GM19438 (cell line): ENCODE measurements around the gene ACVR1B.

Experiments
- ATAC-seq: cut with Tn5 transposase; IDR thresholded peaks from one replicate; pipeline ENCODE4 v1.9.1; 2021; ENCODE audit warnings: low read depth; ENCODE audit not compliant: unreplicated experiment

ACVR1B gene

GRCh38 chr12:51951199-51951842 lies at the start of gene ACVR1B:
ACVR1B (plus strand) TSS chr12:51951699; CDS start chr12:51951744, 45 bp downstream.
- peak; percentile 90 for ATAC-seq

DNA sequence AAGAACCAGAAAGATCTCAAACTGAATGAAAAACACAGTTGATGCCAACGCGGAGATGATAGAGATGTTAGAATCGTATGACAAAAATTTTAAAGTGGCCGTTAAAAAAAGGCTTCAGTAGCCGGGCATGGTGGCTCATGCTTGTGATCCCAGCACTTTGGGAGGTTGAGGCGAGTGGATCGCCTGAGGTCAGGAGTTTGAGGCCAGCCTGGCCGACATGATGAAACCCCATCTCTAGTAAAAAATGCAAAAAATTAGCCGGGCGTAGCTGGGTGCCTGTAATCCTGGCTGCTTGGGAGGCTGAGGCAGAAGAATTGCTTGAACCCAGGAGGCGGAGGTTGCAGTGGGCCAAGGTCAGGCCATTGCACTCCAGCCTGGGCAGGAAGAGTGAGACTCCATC lies 49.6 kb upstream of the ACVR1B start:
- no peak for ATAC-seq

- no peak for ATAC-seq
Measured at GRCh38 chr12:51904951-51905470, 46.5 kb upstream of the ACVR1B start.

DNA sequence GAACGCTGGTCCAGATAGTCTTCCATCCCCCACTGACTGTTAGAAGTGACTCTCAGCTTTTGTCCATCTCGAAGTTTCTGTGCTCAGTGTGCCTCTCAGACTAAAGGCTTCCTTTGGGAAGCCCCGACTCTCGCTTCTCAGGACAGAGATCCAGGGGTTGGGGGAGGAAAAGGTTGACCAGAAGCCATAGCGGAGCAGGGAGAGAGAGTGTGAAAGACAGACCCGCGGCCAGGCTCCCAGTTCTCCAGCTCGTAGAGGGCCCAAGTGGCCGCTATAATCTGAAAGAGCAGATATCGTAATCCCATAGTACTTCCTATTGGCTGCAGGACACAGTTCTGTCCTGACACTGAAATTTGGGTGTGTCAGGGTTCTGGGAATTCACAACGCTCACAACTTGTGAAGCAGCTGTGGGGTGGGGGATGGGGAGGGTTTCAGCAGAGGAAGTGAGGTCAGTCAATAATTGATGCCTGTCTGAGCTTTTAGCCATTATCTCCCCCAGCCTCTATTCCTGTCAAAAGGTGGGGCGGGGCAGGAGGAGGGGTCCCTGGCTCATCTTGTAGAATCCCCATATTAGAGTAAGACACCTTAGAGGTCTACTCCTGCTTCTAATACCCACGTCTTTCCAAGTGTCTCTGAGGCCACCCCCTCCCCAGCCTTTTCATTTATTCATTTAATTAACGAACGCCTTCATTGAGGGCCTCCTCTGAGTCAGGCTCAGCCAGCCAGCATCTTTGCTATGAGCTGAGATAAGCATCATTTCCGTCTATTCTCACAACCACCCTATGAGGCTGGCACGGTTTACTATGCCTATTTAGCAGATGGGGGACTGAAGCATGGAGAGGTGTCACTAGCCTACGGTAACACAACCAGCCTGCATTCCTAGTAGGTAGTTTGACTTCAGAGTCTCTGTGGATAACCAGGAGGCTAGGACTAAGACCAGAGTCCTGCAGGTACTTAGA lies 45.7 kb upstream of the ACVR1B start:
- ATAC-seq, result no peak

DNA sequence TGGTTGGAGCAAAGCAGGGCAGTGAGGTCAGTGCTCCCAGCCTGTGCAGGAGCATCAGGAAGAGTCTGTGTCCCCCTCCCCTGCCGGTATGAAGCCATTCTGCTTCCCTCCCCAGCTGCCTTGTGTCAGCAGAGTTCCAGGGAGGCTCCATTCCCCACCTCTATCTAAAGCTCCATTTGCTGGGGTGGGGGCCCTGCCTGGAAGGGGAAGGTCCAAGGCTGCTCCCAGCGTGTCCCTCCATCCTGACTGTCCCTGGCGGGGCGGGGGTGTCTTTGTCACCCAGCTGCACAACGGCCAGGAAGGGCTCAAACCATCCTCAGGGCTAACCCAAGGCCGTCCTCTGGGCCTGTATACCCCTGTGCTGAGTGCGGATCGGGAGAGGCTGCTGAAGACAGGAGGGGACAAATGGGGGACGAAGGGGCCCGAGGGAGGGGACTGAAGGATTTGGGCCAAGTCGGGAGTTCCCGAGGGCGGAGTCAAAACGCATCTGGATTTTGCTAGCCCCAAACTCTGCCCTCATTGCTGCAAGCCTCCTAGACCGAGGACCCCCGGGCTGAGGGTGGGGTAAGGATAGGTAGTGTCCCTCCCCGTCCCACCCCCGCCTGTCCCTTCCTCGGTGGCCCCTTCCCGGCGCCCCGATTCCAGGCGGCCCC lies 44.9 kb upstream of the ACVR1B start:
- no peak for ATAC-seq

DNA sequence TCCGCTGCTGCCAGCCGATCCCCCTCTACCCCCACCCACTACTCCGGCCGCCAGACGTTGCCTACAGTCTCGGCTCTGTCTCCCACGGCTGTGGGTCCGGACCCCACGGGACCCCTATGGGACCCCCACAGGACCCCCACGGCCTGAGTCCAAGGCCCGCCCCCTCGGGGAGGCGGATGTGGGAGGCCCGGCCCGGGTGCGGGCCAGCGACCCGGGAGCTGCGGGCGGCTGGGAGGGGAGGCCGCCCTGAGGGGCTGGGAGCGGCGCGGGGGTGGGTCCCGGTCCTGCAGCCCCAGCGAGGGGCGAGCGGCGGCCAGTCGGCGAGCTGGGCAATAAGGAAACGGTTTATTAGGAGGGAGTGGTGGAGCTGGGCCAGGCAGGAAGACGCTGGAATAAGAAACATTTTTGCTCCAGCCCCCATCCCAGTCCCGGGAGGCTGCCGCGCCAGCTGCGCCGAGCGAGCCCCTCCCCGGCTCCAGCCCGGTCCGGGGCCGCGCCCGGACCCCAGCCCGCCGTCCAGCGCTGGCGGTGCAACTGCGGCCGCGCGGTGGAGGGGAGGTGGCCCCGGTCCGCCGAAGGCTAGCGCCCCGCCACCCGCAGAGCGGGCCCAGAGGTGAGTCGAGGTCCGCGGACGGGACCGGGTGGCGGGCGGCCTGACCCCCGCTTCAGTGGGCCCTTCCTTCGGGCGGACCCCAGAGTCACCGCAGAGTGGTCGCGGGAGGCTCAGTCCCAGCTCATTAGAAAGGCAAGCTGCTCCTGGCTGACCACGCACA lies 44.2 kb upstream of the ACVR1B start, which contains the start of gene ACVRL1:
Gene ACVRL1, plus strand, starts transcription at position 422 of the 773 bp plus-strand sequence. CDS start 4,971 bp downstream, outside the sequence.
- ATAC-seq, result no peak

DNA sequence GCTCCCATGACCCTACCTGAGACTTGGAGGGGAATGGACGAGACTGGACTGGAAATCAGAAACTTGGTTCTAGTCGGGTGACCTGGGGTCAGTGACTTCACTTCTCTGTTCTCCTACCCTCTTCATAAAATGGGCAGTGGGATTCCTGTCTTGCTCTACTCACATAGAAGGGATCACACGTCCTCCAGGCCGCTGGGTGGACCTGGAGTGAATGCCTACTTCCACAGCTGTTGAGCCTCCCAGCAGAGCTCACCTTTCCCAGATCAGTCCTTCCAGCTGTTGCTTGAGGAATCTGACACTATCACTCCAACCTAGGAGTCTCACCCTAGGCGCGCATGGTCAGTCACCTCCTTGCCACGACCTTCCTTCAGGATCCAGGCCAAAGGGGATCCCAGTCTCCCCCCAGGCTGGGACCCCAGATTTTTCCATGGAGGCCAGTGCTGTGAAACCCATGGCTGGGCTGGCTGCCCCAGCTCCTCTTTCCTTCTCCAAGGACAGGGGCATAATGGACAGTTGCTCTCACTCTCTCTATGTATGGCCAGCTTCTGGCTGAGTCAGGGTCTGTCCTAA lies 43.6 kb upstream of the ACVR1B start:
- ATAC-seq, result no peak

- ATAC-seq, result no peak
Measured at GRCh38 chr12:51908876-51909592, 42.5 kb upstream of the ACVR1B start.

GRCh38 chr12:51910168-51910567 lies 41.3 kb upstream of the ACVR1B start:
- ATAC-seq, result no peak

GRCh38 chr12:51910691-51911090 lies 40.8 kb upstream of the ACVR1B start:
- ATAC-seq, result no peak

DNA sequence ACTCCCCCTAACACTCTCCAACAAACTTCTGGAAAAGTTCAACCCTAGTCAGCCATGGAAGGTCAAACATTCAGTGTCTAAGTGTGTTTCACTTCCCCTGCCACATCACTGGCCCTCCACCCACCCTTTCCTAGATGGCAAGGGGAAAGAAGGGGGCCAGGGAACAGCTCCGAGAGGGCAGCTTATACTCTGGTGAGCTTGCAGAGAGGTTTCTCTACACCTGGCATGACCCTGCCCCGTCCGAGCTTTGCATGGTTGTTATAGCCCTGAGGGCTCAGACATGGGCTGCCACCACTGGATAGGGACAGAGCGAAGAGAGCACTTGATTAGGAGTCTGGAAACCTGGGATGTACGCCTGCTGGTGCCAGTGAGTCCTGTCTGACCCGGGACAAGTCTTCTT lies 40.2 kb upstream of the ACVR1B start:
- ATAC-seq, result no peak

DNA sequence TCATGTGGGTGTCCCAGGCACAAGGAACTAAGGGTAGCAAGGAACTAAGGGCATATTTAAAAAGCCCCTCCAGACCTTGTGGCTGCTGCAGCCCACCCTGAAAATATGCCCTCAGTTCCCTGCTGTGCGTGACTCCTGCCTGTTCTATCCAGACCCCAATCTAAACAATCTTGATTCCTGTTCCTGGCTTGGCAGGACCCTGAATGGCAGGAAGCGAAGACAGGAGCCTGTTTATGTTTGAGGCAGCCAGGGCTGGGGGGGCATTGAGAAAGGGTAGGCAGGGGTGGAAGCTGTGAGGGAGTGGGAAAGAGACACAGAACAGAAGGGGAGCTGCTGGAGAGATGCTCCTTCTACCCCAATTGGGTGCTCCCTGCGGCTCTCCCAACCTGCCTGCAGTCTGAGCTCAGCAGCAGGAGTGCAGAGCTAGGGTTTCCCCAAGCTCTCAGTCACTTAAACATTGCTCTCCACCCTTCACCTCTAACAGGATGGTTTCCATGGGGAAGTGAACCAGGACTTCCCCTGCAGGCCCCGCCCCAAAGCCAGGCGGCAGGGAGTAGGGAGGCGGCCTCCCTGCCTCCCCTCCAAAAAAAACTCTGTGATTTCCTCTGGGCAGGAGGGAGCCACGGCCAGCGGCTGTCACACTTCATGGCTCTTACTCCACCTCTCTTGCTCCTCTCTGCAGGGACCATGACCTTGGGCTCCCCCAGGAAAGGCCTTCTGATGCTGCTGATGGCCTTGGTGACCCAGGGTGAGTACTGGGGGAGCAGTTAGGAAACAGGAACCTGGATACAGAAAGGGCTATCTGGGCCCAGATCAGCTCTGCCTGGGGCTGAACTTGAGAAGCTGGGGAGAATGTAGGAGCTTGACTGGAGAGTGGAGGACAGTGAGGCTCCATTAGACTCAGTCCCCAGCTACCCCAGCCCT lies 39.4 kb upstream of the ACVR1B start:
- ATAC-seq, result no peak

DNA sequence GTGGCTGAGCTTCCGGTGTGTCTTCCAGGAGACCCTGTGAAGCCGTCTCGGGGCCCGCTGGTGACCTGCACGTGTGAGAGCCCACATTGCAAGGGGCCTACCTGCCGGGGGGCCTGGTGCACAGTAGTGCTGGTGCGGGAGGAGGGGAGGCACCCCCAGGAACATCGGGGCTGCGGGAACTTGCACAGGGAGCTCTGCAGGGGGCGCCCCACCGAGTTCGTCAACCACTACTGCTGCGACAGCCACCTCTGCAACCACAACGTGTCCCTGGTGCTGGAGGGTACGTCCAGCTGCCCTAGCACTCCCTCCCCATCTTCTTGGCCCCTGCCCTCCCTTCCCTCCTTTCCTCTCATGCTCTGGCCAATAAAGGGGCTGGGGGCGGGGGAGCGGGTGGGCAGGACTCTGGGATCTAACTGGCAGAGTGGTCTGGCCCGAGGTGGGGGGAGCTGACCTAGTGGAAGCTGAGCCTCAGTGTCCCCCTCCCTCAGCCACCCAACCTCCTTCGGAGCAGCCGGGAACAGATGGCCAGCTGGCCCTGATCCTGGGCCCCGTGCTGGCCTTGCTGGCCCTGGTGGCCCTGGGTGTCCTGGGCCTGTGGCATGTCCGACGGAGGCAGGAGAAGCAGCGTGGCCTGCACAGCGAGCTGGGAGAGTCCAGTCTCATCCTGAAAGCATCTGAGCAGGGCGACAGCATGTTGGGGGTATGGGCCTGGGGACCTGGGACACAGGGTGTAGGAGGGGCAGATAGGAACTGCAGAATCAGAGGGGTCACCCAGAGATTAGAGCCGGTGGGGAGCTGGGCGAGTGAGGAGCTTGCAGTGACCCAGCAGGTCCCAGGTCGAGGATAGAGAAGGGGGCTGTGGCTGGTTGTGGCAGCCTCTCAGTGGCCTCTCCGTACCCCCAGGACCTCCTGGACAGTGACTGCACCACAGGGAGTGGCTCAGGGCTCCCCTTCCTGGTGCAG lies 38.1 kb upstream of the ACVR1B start:
- no peak for ATAC-seq

DNA sequence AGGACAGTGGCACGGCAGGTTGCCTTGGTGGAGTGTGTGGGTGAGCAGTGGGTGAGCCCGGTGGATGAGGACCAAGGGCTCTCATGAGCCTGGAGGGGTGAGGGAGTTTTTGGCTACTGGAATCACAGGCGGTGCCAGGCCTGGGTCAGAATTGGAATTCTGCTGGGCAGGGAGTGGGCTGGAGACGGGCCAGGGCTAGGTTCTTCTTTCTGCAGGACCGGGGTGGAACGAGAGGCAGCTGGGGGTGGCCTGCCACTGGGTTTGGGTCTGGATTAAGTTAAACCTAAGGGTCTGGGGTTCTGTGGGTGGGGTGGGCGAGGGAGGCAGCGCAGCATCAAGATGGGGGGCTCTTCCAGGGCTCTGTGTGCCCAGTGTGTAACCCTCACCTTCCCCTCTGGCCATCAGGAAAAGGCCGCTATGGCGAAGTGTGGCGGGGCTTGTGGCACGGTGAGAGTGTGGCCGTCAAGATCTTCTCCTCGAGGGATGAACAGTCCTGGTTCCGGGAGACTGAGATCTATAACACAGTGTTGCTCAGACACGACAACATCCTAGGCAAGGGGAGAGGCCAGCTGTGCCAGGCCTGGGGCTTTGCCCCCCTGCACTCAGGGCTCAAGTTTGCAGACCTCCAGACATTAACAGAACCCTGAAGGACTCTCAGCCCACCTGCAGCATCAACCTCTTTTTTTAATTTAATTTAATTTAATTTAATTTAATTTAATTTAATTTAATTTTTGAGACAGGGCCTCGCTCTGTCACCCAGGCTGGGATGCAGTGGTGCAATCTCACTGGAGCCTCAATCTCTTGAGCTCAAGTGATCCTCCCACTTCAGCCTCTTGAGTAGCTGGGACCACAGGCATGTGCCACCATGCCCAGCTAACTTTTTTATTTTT lies 37.2 kb upstream of the ACVR1B start:
- no peak for ATAC-seq

DNA sequence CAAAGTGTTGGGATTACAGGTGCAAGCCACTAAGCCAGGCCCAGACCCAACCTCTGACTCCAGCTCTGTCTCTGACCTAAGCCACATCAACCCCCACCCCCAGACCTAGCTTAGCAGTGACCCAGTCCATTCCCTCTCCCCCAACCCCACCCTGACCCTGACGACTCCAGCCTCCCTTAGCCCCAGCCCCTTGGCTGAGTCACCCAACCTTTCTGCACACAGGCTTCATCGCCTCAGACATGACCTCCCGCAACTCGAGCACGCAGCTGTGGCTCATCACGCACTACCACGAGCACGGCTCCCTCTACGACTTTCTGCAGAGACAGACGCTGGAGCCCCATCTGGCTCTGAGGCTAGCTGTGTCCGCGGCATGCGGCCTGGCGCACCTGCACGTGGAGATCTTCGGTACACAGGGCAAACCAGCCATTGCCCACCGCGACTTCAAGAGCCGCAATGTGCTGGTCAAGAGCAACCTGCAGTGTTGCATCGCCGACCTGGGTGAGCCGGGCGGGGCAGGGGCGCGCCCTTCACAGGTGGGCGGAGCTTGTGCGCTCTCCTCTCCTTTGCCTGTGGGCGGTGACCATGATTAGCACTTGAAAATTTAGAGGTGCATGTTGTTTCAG lies 36.4 kb upstream of the ACVR1B start:
- no peak for ATAC-seq

GRCh38 chr12:51915951-51916350 lies 35.5 kb upstream of the ACVR1B start:
- no peak for ATAC-seq
